Measurements from ENCODE around the gene NCK1.

NCK1 gene

GRCh38 chr3:136909187-136909586, 47.2 kb downstream of the NCK1 start:
- DNase-seq = no peak

DNA sequence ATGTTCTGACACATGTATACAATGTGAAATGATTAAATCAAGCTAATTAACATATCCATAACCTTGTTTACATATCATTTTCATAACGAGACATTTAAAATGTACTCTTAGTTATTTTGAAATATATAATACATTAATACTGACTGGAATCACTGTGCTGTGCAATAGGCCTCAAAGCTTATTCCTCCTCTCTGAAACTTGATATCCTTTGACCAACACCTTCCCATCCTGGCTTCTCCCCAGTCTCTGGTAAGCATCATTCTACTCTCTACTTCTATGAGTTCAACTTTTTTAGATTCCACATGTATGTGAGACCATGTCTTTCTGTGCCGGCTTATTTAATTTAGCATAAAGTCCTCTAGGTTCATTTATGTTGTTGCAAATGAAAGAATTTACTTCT, 48.7 kb downstream of the NCK1 start:
- no peak for DNase-seq

DNA sequence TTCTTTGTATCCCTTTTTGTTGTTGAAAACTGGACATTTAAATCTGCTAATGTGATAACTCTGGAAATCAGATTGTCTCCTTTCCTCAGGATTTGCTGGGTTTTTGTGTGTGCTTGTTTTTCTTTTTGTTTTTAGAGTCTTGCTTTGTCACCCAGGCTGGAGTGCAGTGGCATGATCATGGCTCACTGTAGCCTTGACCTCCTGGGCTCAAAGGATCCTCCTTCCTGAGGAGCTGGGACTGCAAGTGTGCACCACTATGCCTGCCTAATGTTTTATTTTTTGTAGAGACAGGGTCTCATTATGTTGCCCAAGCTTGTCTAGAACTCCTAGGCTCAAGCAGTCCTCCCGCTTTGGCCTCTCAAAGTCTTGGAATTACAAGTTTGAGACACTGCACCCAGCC, 51.2 kb downstream of the NCK1 start:
- no peak for DNase-seq

DNA sequence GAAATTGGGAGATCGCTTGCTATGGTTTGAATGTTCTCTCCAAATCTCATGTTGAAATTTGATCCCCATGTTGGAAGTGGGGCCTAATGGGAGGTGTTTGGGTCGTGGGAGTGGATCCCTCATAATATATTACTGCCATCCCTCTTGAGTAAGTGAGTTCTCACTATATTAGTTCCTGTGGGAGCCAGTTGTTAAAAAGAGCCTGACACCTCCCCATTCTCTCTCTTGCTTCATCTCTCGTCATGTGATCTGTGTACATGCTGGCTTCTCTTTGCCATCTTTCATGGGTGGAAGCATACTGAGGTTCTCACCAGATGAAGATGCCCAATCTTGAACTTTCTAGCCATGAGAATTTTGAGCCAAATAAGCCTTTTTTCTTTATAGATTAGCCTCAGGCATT, 52.7 kb downstream of the NCK1 start:
- no peak for DNase-seq

DNA sequence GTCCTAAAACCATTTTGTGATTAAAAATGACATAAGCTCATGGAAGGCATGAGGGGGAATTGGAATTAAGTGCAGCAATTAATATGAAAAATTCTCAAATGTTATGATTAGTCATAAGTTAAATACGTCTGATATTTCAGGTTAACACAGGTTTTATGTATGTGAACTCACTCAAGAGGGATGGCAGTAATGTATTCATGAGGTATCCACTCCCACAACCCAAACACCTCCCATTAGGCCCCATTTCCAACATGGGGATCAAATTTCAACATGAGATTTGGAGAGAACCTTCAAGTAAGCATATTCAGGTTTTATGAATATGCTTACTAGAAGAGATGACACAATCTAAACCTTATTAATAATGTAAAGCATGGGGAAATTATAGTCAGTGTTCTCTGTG, 54.2 kb downstream of the NCK1 start:
- no peak for DNase-seq

DNA sequence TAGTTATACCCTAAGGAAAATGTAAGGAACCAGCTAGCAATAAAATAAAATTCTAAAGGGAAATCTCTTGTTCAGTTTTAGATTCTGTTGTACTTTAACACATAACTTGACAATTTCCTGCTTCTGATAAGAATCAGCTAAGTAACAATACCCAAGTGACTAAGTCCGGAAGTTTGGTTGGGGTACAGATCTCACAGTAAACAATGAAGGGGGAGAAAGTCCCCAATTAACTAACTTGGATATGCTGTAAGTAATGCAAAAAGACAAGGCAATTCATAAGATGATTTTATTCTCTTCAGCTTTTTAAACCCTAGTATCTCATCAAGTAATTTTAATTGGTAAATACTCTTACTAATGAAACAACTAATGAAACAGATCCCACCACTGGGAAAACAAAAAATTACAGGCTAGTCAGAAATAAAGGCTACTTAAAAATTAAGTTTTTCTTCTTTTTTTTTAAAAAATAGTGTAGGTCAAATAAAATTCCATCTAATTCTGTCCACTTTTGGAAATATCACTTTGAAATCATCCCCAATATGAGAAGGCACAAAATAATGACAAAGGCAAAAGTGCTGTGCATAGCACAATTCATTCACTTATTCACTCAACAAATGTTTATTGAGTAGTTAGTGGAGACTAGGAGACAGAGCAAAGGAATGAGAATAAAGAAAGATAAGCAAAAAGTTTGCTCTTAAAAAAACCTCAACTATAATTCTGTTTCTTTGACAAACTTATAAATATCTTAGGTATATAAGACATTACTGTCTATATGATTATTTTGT, 58.0 kb downstream of the NCK1 start:
- DNase-seq = no peak

GRCh38 chr3:136920904-136921611, 59.0 kb downstream of the NCK1 start:
- DNase-seq = no peak

DNA sequence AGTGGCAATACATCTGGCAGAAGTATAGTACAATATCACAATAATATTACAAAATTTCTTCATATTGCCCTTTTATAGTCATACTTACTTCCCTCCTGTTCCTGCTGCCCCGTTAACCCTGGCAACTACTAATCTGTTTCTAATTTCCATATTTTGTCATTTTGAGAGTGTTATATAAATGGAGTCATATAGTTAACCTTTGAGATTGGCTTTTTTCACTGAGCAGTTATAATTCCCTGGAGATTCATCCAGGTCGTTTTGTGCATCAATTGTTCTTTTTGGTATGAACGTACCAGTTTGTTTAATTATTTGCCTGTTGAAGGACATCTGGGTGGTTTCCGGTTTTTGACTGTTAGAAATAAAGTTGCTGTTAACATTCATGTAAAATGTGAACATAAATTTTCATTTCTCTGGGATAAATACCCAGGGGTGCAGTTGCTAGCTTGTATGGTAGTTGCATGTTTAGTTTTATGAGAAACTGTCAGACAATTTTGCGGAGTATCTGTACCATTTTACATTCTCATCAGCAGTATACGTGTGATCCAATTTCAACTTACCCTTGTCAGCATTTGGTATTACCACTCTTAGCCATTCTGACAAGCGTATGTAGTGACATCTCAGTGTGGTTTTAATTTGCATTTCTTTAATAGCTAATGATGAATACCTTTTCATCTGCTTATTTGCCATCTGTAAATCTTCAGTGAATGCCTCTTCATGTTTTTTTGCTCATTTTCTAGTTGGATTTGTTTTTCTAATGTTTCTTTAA, 63.6 kb downstream of the NCK1 start:
- peak; percentile 17 to 36 for DNase-seq

DNA sequence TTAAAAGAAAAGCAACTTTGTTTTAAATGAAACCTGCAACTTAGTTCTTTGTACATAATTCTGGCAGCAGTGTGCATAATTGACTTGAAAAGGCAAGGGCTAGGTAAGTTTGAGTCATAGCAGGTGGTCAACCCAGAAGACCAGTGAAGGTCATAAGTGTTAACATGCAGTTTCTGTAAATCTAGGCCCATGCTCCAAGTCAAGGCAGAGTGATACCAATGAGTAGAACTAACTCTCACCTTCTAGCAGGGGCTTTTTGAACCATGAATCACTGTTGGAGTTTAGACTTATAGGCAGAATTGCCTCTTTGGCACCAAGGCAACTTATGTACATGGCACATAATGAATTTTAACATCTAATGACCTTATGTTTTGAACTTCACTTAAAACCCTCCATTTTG, 66.2 kb downstream of the NCK1 start:
- no peak for DNase-seq

GRCh38 chr3:136929977-136930670, 68.1 kb downstream of the NCK1 start:
- no peak for DNase-seq

DNA sequence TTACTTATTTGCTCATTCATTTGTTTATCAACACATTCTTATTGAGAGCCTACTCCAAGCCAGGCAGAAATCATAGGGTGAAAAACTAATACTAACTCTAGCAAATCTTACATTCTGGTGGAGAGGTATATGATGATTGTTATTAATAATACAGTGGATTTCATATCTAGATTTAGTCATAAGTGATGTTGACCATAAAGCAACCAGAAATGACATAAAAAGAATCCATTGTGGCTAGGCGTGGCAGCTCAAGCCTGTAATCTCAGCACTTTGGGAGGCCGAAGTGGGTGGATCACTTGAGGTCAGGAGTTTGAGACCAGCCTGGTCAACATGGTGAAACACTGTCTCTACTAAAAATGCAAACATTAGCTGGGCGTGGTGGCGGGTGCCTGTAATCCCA, 69.6 kb downstream of the NCK1 start:
- no peak for DNase-seq

DNA sequence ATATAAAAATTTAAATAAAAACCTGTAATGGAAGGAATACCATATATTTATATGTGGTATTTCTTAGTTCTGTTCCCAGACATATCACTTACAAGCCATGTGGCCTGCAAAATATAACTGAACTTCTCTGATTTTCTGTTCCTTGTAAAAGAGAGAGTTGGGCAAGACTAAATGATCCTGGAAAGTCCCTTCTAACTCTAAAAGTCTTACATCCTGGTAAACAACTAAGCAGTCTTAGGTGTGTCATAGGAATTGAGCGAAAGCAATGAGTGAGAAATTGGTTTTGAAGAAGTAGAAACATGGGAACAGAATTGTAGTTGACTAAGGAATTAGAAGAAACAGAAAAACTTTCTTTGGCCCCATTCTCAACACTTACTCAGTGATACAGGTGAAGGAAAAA, 70.5 kb downstream of the NCK1 start:
- DNase-seq = no peak

DNA sequence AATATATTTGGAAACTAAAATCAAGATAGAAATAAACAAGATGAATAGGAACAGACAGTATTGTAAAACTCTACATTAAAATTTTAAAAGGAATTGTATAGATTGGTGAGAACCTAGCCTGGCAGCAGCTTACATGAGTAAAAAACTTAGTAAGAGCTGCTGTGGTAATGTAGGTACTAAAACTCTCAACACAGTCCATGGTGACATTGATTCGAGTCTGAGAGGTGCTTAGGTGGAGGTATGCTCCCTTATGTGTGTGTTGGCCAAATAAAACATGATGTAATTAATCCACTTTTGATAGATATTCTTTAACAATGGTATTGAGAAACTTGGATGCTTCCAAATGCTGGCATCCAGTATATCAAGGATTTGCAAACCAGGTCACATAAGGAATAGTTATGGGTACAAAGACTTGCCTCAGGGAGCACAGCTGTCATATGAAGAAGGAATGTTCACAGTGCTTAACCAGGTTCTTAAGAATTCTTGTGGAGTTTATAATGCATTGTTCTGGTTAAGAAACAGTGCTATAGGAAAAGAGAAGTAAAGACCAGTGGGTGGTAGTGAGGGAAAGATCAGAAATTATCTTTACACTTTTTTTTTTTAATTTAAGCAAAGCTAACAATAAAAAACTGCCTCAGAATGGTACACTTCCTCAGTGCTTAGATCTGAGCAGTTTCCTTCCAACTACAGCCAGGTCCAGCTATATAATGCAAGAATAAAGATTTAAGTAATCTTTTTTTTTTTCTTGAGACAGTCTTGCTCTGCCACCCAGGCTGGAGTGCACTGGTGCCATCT, 71.2 kb downstream of the NCK1 start:
- DNase-seq = no peak

DNA sequence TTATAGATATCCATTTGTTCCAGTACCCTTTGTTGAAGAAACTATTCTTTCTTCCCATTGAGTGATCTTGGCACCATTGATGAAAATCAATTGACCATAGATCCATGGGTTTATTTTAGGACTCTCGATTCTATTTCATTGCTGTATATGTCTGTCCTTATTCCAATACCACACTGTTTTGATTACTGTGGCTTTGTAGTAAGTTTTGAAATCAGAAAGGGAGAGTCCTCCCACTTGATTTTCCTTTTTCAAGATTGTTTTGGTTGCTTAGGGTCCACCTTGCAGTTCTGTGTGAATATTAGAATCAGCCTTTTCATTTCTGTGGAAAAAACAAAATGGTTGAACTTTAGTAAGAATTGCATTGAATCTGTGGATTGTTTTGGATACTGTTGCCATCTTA, 75.2 kb downstream of the NCK1 start:
- no peak for DNase-seq

- no peak for DNase-seq
These were observed 75.8 kb downstream of the NCK1 start for GRCh38 chr3:136937851-136938250.

- DNase-seq = no peak
These were observed 76.3 kb downstream of the NCK1 start for GRCh38 chr3:136938334-136938733.

DNA sequence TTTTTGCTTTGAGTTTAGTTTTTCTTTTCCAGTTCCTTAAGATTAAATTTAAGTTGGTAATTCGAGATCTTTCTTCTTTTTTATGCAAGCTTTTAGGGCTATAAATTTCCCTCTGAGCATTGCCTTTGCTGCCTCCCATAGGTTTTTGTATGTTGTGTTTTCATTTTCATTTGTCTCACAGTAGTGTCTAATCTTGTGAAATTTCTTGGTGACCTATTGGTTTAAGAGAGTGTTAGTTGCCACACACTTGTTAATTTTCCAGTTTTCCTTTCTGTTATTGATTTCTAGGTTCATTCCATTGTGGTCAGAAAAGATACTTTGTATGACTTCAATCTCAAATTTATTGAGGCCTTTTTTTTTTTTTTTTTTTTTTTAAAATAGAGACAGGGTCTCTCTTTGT, 77.5 kb downstream of the NCK1 start:
- DNase-seq = no peak

DNA sequence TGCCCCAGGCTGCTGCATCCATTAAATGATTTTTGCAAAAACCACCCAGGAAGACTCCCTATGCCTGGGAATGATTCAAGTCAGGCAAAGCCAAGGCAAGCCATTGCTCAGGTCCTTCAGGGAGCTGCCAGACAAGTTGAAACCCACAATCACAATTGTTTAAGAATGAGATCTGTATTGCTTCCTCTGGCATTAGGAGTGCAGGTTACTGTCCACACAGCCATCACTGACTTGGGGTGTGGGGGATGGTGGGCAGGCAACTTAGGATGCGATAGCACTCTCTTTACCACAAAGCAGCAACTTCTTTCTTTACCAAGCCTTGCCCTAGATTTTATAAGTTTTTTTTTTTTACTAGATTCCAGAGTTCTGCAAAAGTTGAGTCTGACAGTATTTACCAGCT, 80.8 kb downstream of the NCK1 start:
- no peak for DNase-seq

- no peak for DNase-seq
These were observed 81.4 kb downstream of the NCK1 start for GRCh38 chr3:136943436-136943835.

DNA sequence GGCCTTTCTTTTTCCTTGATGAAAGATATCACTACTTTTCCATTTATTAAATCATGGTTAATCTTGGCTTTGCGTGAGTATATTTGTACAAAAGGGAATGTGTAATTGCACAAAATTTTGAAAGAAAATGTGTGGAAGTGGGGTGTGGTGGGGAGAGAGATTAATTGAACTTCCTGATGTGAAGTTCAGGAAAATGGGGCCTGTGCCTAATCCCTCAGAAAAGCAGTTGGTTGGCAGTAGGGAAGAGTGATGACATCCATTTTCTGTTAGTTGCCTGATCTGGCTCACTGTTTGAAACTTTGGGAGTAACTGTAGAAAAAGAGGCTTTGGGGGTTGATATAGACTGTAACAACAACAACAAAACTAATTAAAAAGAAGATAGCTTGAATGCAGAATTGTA, 85.0 kb downstream of the NCK1 start:
- DNase-seq = no peak

DNA sequence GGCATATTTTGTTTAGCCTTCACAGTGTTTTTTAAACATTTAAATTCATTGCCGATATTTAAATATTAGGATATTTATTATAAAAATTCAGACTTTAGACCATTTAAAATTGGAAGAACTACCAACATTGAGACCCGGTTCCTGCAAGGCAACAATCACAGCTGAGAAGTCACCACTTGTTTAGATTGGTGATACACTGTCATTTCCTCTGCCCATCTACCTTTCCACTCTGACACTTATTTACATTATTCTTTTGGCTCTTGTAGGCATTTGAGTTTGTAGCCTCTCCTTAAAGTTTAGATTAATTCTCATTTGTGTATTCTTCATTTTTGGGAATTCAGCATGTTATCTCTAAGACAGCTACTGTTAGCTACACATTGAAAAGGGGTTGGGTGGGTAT, 85.5 kb downstream of the NCK1 start:
- no peak for DNase-seq

DNA sequence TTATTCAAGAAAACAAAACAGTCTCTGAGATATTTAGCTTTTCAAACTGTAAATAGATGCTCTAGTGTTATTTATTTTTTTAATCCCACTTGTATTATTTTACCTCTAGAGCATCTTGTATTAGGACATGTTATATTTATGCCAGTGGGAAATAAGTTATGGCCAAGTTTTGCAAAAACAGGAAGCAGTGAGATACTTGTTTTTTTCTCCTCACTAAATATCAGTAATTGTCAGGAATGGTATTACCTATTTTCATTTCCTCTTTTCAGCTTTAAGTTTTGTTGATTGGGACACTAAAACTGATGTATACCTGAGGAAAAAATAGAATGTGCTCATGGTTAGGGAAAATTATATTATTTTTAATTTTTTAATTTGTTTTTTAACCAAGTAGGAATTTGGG, 87.1 kb downstream of the NCK1 start:
- peak in 1 of 2 experiments; percentile 11 for DNase-seq

All from AML-193 (cell line).